ENCODE results near the gene PDSS2. TPM values are rescaled to one million over a fixed set of nuclear protein-coding genes. Genes with fewer than 3 reads are reported as not detected.

The PDSS2 gene
- total RNA-seq, 1 experiment from 2014 or later, result 17.7 TPM

DNA sequence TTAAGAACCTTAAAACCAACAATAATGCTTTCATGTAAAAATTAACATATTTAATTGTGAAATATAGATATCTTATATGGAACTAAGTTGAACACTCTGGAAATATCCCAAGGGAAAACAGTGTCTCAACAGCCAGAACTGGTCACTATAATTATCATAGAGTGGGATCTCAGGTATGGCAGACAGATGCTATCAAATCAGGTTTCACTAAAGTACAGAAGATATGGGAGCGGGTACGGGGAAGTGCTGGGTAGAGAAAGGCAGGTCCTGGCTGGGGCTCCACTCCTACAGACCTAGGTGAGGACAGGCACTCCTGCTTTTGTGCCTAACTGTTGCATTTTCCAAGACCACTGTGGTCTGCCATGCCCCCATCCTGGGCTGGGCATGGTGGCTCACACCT lies 215.9 kb downstream of the PDSS2 start:
- TF ChIP-seq, protein P1, sequence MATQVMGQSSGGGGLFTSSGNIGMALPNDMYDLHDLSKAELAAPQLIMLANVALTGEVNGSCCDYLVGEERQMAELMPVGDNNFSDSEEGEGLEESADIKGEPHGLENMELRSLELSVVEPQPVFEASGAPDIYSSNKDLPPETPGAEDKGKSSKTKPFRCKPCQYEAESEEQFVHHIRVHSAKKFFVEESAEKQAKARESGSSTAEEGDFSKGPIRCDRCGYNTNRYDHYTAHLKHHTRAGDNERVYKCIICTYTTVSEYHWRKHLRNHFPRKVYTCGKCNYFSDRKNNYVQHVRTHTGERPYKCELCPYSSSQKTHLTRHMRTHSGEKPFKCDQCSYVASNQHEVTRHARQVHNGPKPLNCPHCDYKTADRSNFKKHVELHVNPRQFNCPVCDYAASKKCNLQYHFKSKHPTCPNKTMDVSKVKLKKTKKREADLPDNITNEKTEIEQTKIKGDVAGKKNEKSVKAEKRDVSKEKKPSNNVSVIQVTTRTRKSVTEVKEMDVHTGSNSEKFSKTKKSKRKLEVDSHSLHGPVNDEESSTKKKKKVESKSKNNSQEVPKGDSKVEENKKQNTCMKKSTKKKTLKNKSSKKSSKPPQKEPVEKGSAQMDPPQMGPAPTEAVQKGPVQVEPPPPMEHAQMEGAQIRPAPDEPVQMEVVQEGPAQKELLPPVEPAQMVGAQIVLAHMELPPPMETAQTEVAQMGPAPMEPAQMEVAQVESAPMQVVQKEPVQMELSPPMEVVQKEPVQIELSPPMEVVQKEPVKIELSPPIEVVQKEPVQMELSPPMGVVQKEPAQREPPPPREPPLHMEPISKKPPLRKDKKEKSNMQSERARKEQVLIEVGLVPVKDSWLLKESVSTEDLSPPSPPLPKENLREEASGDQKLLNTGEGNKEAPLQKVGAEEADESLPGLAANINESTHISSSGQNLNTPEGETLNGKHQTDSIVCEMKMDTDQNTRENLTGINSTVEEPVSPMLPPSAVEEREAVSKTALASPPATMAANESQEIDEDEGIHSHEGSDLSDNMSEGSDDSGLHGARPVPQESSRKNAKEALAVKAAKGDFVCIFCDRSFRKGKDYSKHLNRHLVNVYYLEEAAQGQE (IDR thresholded peaks at IDR 0.05; ENCODE audit: insufficient read depth in 1 of 2, low read depth in 2 of 2, low read length in 1 of 2), result no peak
- TF ChIP-seq POLR2AphosphoS5 (IDR thresholded peaks at IDR 0.05; ENCODE audit: low read depth, low read length), result no peak
- no peak for TF ChIP-seq SIN3A (IDR thresholded peaks at IDR 0.05; ENCODE audit: borderline replicate concordance, insufficient read depth, low read depth, low read length)
- no peak for TF ChIP-seq TCF7L2 (IDR thresholded peaks at IDR 0.05; ENCODE audit: low read depth, low read length)
- TF ChIP-seq, protein P2, sequence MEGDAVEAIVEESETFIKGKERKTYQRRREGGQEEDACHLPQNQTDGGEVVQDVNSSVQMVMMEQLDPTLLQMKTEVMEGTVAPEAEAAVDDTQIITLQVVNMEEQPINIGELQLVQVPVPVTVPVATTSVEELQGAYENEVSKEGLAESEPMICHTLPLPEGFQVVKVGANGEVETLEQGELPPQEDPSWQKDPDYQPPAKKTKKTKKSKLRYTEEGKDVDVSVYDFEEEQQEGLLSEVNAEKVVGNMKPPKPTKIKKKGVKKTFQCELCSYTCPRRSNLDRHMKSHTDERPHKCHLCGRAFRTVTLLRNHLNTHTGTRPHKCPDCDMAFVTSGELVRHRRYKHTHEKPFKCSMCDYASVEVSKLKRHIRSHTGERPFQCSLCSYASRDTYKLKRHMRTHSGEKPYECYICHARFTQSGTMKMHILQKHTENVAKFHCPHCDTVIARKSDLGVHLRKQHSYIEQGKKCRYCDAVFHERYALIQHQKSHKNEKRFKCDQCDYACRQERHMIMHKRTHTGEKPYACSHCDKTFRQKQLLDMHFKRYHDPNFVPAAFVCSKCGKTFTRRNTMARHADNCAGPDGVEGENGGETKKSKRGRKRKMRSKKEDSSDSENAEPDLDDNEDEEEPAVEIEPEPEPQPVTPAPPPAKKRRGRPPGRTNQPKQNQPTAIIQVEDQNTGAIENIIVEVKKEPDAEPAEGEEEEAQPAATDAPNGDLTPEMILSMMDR (IDR thresholded peaks at IDR 0.05), result no peak
- in situ Hi-C loops (cut with HindIII; ENCODE audit: low pct_unique_long_range_greater_than_20kb, low sequenced_read_pairs) (no loop called here), intact Hi-C loops (cut with micrococcal nuclease; ENCODE audit: unreplicated experiment) (no loop called here)
- ATAC-seq (no peak), DNase-seq (ENCODE audit: low read depth, low spot score) (no peak)
- POLR2A ChIA-PET, result no interaction called here
- BruUV-seq (replicated peaks), result no TSS peak
- no peaks in the 10 kb centered on the region for H3K27me3 ChIP-seq (ENCODE audit: control insufficient read depth, insufficient read depth, low read length)
- CTCF ChIA-PET, result no interaction called here
- no peaks in the 10 kb centered on the region for H3K9me3 ChIP-seq (ENCODE audit: control insufficient read depth, insufficient read depth, low read depth, low read length)
- no peaks in the 10 kb centered on the region for H3K36me3 ChIP-seq (ENCODE audit: control insufficient read depth, insufficient read depth, low read length)
- H3K27ac ChIP-seq (ENCODE audit: low read length), result no peak overlapping the region
- no peak overlapping the region for H3K4me3 ChIP-seq (ENCODE audit: low read depth in 2 of 2, low read length in 2 of 2)
- H3K4me1 ChIP-seq (ENCODE audit: control insufficient read depth, insufficient read depth, low read length), result no peaks in the 10 kb centered on the region

DNA sequence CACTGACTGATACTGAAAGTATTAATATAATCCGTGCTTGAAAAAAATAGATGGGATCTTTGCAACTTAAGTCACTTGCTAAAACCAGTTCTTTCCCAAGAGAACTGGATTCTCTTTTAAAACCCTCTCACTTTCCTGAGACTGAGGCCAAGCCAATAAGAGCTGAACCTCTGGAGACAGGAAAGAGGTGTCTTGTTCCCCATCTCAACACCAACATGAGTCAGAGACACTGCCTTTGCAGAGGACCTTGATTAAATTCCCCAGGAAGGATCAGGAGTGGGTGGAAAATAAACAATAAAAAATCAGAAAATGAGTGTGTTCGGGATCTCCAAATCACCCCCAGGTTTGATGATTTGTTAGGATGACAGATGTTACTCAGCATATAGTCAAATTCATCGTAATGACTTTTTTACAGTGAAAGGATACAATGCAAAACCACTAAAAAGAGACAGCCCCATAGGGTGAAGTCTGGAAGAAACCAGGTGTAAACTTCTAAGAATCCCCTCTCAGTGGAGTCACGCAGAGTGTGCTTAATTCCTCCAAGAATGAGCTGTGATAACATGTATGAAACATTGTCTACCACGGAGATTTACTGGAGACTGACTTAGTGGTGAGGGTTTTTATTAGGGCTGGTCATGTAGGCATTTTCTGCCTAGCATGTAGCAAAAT lies 221.2 kb downstream of the PDSS2 start:
- TF ChIP-seq, protein P1 (IDR thresholded peaks at IDR 0.05; ENCODE audit: insufficient read depth in 1 of 2, low read depth in 2 of 2, low read length in 1 of 2), result no peak
- no peak for TF ChIP-seq POLR2AphosphoS5 (IDR thresholded peaks at IDR 0.05; ENCODE audit: low read depth, low read length)
- TF ChIP-seq TCF7L2 (IDR thresholded peaks at IDR 0.05; ENCODE audit: low read depth, low read length), result no peak
- TF ChIP-seq, protein P2 (IDR thresholded peaks at IDR 0.05), result no peak
- TF ChIP-seq SIN3A (IDR thresholded peaks at IDR 0.05; ENCODE audit: borderline replicate concordance, insufficient read depth, low read depth, low read length), result no peak
- ATAC-seq (no peak), DNase-seq (ENCODE audit: low read depth, low spot score) (no peak)
- intact Hi-C loops (cut with micrococcal nuclease; ENCODE audit: unreplicated experiment) (no loop called here), in situ Hi-C loops (cut with HindIII; ENCODE audit: low pct_unique_long_range_greater_than_20kb, low sequenced_read_pairs) (no loop called here)
- no TSS peak for BruUV-seq (replicated peaks)
- no peak overlapping the region for H3K4me3 ChIP-seq (ENCODE audit: low read depth in 2 of 2, low read length in 2 of 2)
- H3K9me3 ChIP-seq (ENCODE audit: control insufficient read depth, insufficient read depth, low read depth, low read length), result no peaks in the 10 kb centered on the region
- no peak overlapping the region for H3K27ac ChIP-seq (ENCODE audit: low read length)
- H3K36me3 ChIP-seq (ENCODE audit: control insufficient read depth, insufficient read depth, low read length), result no peaks in the 10 kb centered on the region
- ChIA-PET CTCF (interaction anchor here (0.6 kb wide), 1 partner anchor 56 kb away, joined by 3 read pairs; no protein-coding TSS in a partner anchor), POLR2A (no interaction called here)
- H3K27me3 ChIP-seq (ENCODE audit: control insufficient read depth, insufficient read depth, low read length), result no peaks in the 10 kb centered on the region
- H3K4me1 ChIP-seq (ENCODE audit: control insufficient read depth, insufficient read depth, low read length), result no peaks in the 10 kb centered on the region

Measured in Panc1 (cell line).